GM23338 (cell line): ENCODE measurements around the gene CACNA1B. TPM values are rescaled to one million over a fixed set of nuclear protein-coding genes. Genes with fewer than 3 reads are reported as not detected.

Experiments used
- ATAC-seq: fragments of 200-7000 bp; cut with Tn5 transposase; 3 replicates; pipeline ENCODE4 v1.9.1; 2020
- DNase-seq: peaks from one replicate; pipeline ENCODE4 v3.0.0-alpha.2; 2015; ENCODE audit warnings: low spot score
- H2AFZ ChIP-seq: fragments of 200-600 bp; sonication (generic); 2 replicates; pipeline ENCODE4 v1.8.0; 2016; ENCODE audit warnings: antibody characterized with exemption, mild to moderate bottlenecking, moderate library complexity
- H3F3A ChIP-seq: fragments of 200-600 bp; sonication (generic); replicated peaks from 2 replicates; pipeline ENCODE4 v1.8.0; 2017; ENCODE audit warnings: antibody characterized with exemption, mixed run types, low read depth
- H3K27ac ChIP-seq: fragments of 200-600 bp; sonication (generic); 2 replicates; pipeline ENCODE4 v1.6.1; 2016; ENCODE audit warnings: low read depth
- H3K27me3 ChIP-seq: fragments of 200-600 bp; sonication (generic); 2 replicates; pipeline ENCODE4 v1.8.0; 2016; ENCODE audit warnings: mild to moderate bottlenecking, mixed run types, moderate library complexity; ENCODE audit not compliant: insufficient read depth
- H3K36me3 ChIP-seq: fragments of 200-600 bp; sonication (generic); 2 replicates; pipeline ENCODE4 v1.8.0; 2016; ENCODE audit warnings: mild to moderate bottlenecking; ENCODE audit not compliant: insufficient read depth
- H3K4me1 ChIP-seq: fragments of 200-600 bp; sonication (generic); 2 replicates; pipeline ENCODE4 v1.8.0; 2016; ENCODE audit warnings: mild to moderate bottlenecking, moderate library complexity; ENCODE audit not compliant: insufficient read depth
- H3K4me2 ChIP-seq: fragments of 200-600 bp; sonication (generic); 2 replicates; pipeline ENCODE4 v1.7.1; 2017; ENCODE audit warnings: mixed run types
- H3K4me3 ChIP-seq: fragments of 200-600 bp; sonication (generic); 2 replicates; pipeline ENCODE4 v1.6.1; 2016; ENCODE audit warnings: mixed run types
- H3K79me2 ChIP-seq: fragments of 200-600 bp; sonication (generic); replicated peaks from 2 replicates; pipeline ENCODE4 v1.8.0; 2017; ENCODE audit warnings: mild to moderate bottlenecking; ENCODE audit not compliant: insufficient read depth
- H3K9me2 ChIP-seq: fragments of 200-600 bp; sonication (generic); 2 replicates; pipeline ENCODE4 v1.8.0; 2017; ENCODE audit not compliant: insufficient read depth
- H4K20me1 ChIP-seq: fragments of 200-600 bp; sonication (generic); replicated peaks from 2 replicates; pipeline ENCODE4 v1.8.0; 2017; ENCODE audit warnings: mild to moderate bottlenecking; ENCODE audit not compliant: insufficient read depth
- H3K27ac Mint-ChIP-seq: 2 replicates; pipeline ENCODE4 v1.8.0; 2020; ENCODE audit warnings: inconsistent platforms, mild to moderate bottlenecking, moderate library complexity, mixed read lengths
- H3K27me3 Mint-ChIP-seq: 3 replicates; pipeline ENCODE4 v1.8.0; 2022; ENCODE audit warnings: low read depth, mild to moderate bottlenecking, moderate library complexity, mixed read lengths, inconsistent platforms; ENCODE audit not compliant: insufficient read depth, poor library complexity
- H3K36me3 Mint-ChIP-seq: 3 replicates; pipeline ENCODE4 v1.8.0; 2021; ENCODE audit warnings: low read depth, mild to moderate bottlenecking, inconsistent platforms, moderate library complexity, mixed read lengths
- H3K4me1 Mint-ChIP-seq: 3 replicates; pipeline ENCODE4 v1.8.0; 2020; ENCODE audit warnings: mild to moderate bottlenecking, inconsistent platforms, mixed read lengths
- H3K4me3 Mint-ChIP-seq: 3 replicates; pipeline ENCODE4 v1.8.0; 2021; ENCODE audit warnings: moderate library complexity, mild to moderate bottlenecking, inconsistent platforms, mixed read lengths
- H3K9me3 Mint-ChIP-seq: 3 replicates; pipeline ENCODE4 v1.8.0; 2020; ENCODE audit warnings: moderate library complexity, mild to moderate bottlenecking, inconsistent platforms, mixed read lengths
- CREB1 ChIP-seq: fragments of 250-450 bp; sonication (Bioruptor Pico); IDR thresholded peaks from 2 replicates; pipeline ENCODE4 v1.5.0; 2020; ENCODE audit warnings: low read depth, mild to moderate bottlenecking, moderate library complexity
- EZH2 ChIP-seq: fragments of 200-600 bp; sonication (generic); IDR thresholded peaks from one replicate; pipeline ENCODE4 v1.8.0; 2017; ENCODE audit warnings: antibody characterized with exemption, mild to moderate bottlenecking, low read depth; ENCODE audit not compliant: unreplicated experiment
- EZH2phosphoT487 ChIP-seq: fragments of 200-600 bp; sonication (generic); IDR thresholded peaks from one replicate; pipeline ENCODE4 v1.8.1; 2018; ENCODE audit warnings: antibody characterized with exemption; ENCODE audit not compliant: unreplicated experiment
- JUNB ChIP-seq: IDR thresholded peaks from one replicate; pipeline ENCODE4 v1.6.1; 2016; ENCODE audit warnings: antibody characterized with exemption; ENCODE audit not compliant: unreplicated experiment
- NANOG ChIP-seq: IDR thresholded peaks from 2 replicates; pipeline ENCODE4 v1.6.1; 2016; ENCODE audit warnings: antibody characterized with exemption, borderline replicate concordance
- POLR2AphosphoS5 ChIP-seq: IDR thresholded peaks from 2 replicates; pipeline ENCODE4 v1.6.1; 2016; ENCODE audit warnings: antibody characterized with exemption, low read depth
- STAT1 ChIP-seq: IDR thresholded peaks from one replicate; pipeline ENCODE4 v1.6.1; 2016; ENCODE audit warnings: antibody characterized with exemption; ENCODE audit not compliant: unreplicated experiment
- ZNF114 ChIP-seq: fragments of 250-450 bp; sonication (Bioruptor Pico); IDR thresholded peaks from 2 replicates; pipeline ENCODE4 v1.5.0; 2020; ENCODE audit warnings: mild to moderate bottlenecking, moderate library complexity
- ZNF331 ChIP-seq: fragments of 250-450 bp; sonication (Bioruptor Pico); IDR thresholded peaks from 2 replicates; pipeline ENCODE4 v1.5.0; 2020; ENCODE audit warnings: low read depth, mild to moderate bottlenecking, moderate library complexity
- polyA plus RNA-seq: library from polyadenylated mRNA; unstranded; fragments of >200 nt; fragmentation: Nextera tagmentation; extraction: Ambion mirVana; gene quantifications from 2 replicates; pipeline ENCODE4 v1.2.1, GENCODE V29; 2016
- total RNA-seq: library from RNA; depleted of rRNA; stranded (reverse); fragments of >200 nt; shearing (Covaris generic); gene quantifications from 2 replicates; pipeline ENCODE4 v1.2.3, GENCODE V29; 2014
- TF ChIP-seq, protein P1 (sequence below), 2 experiments: fragments of 200-600 bp in 1 of 2; sonication (generic) in 1 of 2; conservative IDR thresholded peaks; 2 replicates each; pipeline versions ENCODE4 v1.5.1 to v1.6.1; 2016 to 2017; ENCODE audit warnings: antibody characterized with exemption in 2 of 2, low read depth in 2 of 2, mild to moderate bottlenecking in 2 of 2, moderate library complexity in 1 of 2
- TF ChIP-seq, protein P2 (sequence below): IDR thresholded peaks from 2 replicates; pipeline ENCODE4 v1.6.1; 2016; ENCODE audit warnings: antibody characterized with exemption
- TF ChIP-seq, protein P3 (sequence below): IDR thresholded peaks from one replicate; pipeline ENCODE4 v1.6.1; 2018; ENCODE audit warnings: antibody characterized with exemption; ENCODE audit not compliant: unreplicated experiment
- TF ChIP-seq, protein P4 (sequence below): fragments of 250-450 bp; sonication (Bioruptor Pico); IDR thresholded peaks from 2 replicates; pipeline ENCODE4 v1.5.0; 2020; ENCODE audit warnings: mild to moderate bottlenecking, moderate library complexity

CACNA1B gene
- total and polyA plus RNA-seq, 2 experiments from 2014 or later = 1.1 to 10.4 TPM

DNA sequence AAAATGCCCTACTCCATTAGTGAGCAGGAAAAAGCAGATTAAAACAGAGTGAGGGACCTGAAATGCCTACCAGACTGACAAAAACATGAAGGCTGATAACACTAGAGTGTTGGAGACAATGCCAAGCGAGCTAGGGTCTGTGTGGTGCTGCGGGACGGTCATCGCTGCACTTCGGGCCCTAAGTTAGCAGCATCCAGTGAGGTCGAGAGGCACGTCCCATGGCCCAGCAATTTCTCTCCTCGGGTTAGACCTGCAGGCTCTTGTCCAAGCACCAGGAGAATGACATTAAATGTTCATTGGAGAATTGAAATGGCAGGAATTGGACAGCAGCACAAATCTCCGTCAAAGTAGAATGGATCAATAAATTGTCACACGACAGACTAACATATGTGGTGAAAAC is 5.3 kb upstream of the CACNA1B start:
- Histone ChIP-seq H3K27ac (no peak overlapping the region), H3K4me2 (no peak overlapping the region), H3K4me3 (no peak overlapping the region), H3K9me2 (no peaks in the 10 kb centered on the region), H4K20me1 (no peaks in the 10 kb centered on the region), H3K79me2 (no peaks in the 10 kb centered on the region), H3F3A (no peaks in the 10 kb centered on the region), H3K27me3 (peaks cover 16% of the 10 kb centered on the region; the same call in 1 of the 2 replicates), H2AFZ (no peak overlapping the region), H3K4me1 (no peaks in the 10 kb centered on the region), H3K36me3 (no peaks in the 10 kb centered on the region)
- H3K27ac Mint-ChIP-seq = no peak overlapping the region
- peaks cover 18% of the 10 kb centered on the region for H3K27me3 Mint-ChIP-seq
- H3K36me3 Mint-ChIP-seq = no peaks in the 10 kb centered on the region; the same call in 2 of the 3 replicates
- TF ChIP-seq, protein P1, sequence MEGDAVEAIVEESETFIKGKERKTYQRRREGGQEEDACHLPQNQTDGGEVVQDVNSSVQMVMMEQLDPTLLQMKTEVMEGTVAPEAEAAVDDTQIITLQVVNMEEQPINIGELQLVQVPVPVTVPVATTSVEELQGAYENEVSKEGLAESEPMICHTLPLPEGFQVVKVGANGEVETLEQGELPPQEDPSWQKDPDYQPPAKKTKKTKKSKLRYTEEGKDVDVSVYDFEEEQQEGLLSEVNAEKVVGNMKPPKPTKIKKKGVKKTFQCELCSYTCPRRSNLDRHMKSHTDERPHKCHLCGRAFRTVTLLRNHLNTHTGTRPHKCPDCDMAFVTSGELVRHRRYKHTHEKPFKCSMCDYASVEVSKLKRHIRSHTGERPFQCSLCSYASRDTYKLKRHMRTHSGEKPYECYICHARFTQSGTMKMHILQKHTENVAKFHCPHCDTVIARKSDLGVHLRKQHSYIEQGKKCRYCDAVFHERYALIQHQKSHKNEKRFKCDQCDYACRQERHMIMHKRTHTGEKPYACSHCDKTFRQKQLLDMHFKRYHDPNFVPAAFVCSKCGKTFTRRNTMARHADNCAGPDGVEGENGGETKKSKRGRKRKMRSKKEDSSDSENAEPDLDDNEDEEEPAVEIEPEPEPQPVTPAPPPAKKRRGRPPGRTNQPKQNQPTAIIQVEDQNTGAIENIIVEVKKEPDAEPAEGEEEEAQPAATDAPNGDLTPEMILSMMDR (conservative IDR thresholded peaks at IDR 0.05; ENCODE audit: low read depth in 2 of 2) = no peak
- no peak for TF ChIP-seq NANOG
- no peak for TF ChIP-seq STAT1
- no peak for TF ChIP-seq POLR2AphosphoS5
- TF ChIP-seq EZH2 = no peak
- no peak for TF ChIP-seq JUNB
- TF ChIP-seq CREB1 (CRISPR knock-in tag) = no peak
- TF ChIP-seq, protein P2, sequence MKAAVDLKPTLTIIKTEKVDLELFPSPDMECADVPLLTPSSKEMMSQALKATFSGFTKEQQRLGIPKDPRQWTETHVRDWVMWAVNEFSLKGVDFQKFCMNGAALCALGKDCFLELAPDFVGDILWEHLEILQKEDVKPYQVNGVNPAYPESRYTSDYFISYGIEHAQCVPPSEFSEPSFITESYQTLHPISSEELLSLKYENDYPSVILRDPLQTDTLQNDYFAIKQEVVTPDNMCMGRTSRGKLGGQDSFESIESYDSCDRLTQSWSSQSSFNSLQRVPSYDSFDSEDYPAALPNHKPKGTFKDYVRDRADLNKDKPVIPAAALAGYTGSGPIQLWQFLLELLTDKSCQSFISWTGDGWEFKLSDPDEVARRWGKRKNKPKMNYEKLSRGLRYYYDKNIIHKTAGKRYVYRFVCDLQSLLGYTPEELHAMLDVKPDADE = no peak
- no peak for TF ChIP-seq ZNF331 (CRISPR knock-in tag)
- no peak for TF ChIP-seq EZH2phosphoT487
- TF ChIP-seq, protein P3, sequence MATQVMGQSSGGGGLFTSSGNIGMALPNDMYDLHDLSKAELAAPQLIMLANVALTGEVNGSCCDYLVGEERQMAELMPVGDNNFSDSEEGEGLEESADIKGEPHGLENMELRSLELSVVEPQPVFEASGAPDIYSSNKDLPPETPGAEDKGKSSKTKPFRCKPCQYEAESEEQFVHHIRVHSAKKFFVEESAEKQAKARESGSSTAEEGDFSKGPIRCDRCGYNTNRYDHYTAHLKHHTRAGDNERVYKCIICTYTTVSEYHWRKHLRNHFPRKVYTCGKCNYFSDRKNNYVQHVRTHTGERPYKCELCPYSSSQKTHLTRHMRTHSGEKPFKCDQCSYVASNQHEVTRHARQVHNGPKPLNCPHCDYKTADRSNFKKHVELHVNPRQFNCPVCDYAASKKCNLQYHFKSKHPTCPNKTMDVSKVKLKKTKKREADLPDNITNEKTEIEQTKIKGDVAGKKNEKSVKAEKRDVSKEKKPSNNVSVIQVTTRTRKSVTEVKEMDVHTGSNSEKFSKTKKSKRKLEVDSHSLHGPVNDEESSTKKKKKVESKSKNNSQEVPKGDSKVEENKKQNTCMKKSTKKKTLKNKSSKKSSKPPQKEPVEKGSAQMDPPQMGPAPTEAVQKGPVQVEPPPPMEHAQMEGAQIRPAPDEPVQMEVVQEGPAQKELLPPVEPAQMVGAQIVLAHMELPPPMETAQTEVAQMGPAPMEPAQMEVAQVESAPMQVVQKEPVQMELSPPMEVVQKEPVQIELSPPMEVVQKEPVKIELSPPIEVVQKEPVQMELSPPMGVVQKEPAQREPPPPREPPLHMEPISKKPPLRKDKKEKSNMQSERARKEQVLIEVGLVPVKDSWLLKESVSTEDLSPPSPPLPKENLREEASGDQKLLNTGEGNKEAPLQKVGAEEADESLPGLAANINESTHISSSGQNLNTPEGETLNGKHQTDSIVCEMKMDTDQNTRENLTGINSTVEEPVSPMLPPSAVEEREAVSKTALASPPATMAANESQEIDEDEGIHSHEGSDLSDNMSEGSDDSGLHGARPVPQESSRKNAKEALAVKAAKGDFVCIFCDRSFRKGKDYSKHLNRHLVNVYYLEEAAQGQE = no peak
- TF ChIP-seq, protein P4, sequence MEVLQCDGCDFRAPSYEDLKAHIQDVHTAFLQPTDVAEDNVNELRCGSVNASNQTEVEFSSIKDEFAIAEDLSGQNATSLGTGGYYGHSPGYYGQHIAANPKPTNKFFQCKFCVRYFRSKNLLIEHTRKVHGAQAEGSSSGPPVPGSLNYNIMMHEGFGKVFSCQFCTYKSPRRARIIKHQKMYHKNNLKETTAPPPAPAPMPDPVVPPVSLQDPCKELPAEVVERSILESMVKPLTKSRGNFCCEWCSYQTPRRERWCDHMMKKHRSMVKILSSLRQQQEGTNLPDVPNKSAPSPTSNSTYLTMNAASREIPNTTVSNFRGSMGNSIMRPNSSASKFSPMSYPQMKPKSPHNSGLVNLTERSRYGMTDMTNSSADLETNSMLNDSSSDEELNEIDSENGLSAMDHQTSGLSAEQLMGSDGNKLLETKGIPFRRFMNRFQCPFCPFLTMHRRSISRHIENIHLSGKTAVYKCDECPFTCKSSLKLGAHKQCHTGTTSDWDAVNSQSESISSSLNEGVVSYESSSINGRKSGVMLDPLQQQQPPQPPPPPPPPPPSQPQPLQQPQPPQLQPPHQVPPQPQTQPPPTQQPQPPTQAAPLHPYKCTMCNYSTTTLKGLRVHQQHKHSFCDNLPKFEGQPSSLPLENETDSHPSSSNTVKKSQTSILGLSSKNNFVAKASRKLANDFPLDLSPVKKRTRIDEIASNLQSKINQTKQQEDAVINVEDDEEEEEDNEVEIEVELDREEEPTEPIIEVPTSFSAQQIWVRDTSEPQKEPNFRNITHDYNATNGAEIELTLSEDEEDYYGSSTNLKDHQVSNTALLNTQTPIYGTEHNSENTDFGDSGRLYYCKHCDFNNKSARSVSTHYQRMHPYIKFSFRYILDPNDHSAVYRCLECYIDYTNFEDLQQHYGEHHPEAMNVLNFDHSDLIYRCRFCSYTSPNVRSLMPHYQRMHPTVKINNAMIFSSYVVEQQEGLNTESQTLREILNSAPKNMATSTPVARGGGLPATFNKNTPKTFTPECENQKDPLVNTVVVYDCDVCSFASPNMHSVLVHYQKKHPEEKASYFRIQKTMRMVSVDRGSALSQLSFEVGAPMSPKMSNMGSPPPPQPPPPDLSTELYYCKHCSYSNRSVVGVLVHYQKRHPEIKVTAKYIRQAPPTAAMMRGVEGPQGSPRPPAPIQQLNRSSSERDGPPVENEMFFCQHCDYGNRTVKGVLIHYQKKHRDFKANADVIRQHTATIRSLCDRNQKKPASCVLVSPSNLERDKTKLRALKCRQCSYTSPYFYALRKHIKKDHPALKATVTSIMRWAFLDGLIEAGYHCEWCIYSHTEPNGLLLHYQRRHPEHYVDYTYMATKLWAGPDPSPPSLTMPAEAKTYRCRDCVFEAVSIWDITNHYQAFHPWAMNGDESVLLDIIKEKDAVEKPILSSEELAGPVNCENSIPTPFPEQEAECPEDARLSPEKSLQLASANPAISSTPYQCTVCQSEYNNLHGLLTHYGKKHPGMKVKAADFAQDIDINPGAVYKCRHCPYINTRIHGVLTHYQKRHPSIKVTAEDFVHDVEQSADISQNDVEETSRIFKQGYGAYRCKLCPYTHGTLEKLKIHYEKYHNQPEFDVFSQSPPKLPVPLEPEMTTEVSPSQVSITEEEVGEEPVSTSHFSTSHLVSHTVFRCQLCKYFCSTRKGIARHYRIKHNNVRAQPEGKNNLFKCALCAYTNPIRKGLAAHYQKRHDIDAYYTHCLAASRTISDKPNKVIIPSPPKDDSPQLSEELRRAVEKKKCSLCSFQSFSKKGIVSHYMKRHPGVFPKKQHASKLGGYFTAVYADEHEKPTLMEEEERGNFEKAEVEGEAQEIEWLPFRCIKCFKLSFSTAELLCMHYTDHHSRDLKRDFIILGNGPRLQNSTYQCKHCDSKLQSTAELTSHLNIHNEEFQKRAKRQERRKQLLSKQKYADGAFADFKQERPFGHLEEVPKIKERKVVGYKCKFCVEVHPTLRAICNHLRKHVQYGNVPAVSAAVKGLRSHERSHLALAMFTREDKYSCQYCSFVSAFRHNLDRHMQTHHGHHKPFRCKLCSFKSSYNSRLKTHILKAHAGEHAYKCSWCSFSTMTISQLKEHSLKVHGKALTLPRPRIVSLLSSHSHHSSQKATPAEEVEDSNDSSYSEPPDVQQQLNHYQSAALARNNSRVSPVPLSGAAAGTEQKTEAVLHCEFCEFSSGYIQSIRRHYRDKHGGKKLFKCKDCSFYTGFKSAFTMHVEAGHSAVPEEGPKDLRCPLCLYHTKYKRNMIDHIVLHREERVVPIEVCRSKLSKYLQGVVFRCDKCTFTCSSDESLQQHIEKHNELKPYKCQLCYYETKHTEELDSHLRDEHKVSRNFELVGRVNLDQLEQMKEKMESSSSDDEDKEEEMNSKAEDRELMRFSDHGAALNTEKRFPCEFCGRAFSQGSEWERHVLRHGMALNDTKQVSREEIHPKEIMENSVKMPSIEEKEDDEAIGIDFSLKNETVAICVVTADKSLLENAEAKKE (CRISPR knock-in tag) = no peak
- no peak for TF ChIP-seq ZNF114 (CRISPR knock-in tag)
- no peak for ATAC-seq
- H3K4me3 Mint-ChIP-seq = no peak overlapping the region
- peaks cover 4% of the 10 kb centered on the region for H3K4me1 Mint-ChIP-seq
- peaks cover 3% of the 10 kb centered on the region for H3K9me3 Mint-ChIP-seq
- DNase-seq = no peak
